ENCODE data around the gene INSM1.

Gene INSM1

DNA sequence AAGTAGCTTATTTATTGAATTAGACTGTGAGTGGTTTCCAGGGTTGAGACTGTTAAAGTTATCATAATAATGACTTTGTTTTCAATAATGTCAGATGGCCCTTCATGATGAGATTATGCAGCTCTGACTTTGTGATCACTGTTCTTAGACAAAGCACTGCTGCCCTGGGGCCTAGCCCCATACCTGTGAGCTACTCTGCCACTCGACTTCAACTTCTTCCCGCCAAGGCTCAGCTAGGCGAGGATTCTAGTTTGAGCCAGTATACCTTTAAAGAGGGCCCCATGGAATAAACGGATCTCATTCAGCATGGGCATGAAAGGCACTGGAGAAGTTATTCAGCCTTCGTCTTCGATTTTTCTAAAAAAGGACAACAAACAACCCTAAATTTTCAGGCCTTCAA is 45.0 kb upstream of the INSM1 start:
- Histone ChIP-seq H3K36me3 (ENCODE audit: insufficient read depth) (no peaks in the 10 kb centered on the region), H3K9ac (no peak overlapping the region), H3K79me2 (ENCODE audit: insufficient read depth, low read depth) (no peaks in the 10 kb centered on the region), H2AFZ (ENCODE audit: low read depth) (no peak overlapping the region), H3K4me2 (no peak overlapping the region), H4K20me1 (ENCODE audit: insufficient read depth) (no peaks in the 10 kb centered on the region), H3K27me3 (ENCODE audit: insufficient read depth, low read depth) (no peaks in the 10 kb centered on the region), H3K4me1 (ENCODE audit: low read depth, poor library complexity, severe bottlenecking) (no peaks in the 10 kb centered on the region), H3K4me3 (IDR thresholded peaks at IDR 0.05; ENCODE audit: insufficient read depth, low read depth, low read length) (no peak overlapping the region), H3K27ac (no peak overlapping the region)
- TF ChIP-seq CTCF (conservative IDR thresholded peaks at IDR 0.05; ENCODE audit: low read depth, low read length), result no peak

- Histone ChIP-seq H2AFZ (ENCODE audit: low read depth) (no peak overlapping the region), H3K27me3 (ENCODE audit: insufficient read depth, low read depth) (no peaks in the 10 kb centered on the region)
- TF ChIP-seq CTCF (conservative IDR thresholded peaks at IDR 0.05; ENCODE audit: low read depth, low read length), result no peak
These were observed 40.2 kb upstream of the INSM1 start for GRCh38 chr20:20327746-20328145.

DNA sequence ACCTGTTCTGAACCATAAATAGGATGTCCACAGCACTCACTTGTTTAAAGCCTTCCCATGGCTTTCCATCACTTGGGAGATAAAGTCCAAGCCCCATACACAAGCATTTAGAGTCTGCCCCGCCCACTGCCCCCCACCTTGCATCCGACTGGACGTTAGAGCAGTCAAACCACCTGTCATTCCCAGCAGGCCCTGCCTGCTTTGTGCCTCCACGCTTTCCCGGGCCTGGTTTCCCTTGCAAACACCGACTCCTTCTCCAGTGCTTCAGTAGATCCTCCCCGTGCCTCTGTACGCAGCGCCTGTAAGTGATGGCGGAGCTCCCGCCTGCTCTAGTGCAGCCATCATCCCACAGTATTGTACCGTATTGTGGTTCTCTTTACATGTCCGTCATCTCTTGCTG is 38.3 kb upstream of the INSM1 start:
- Histone ChIP-seq H3K9ac (no peak overlapping the region), H3K27ac (no peak overlapping the region), H2AFZ (ENCODE audit: low read depth) (no peak overlapping the region), H3K4me3 (IDR thresholded peaks at IDR 0.05; ENCODE audit: insufficient read depth, low read depth, low read length) (no peak overlapping the region), H3K79me2 (ENCODE audit: insufficient read depth, low read depth) (no peaks in the 10 kb centered on the region), H3K27me3 (ENCODE audit: insufficient read depth, low read depth) (no peaks in the 10 kb centered on the region), H3K4me1 (ENCODE audit: low read depth, poor library complexity, severe bottlenecking) (peaks cover 12% of the 10 kb centered on the region), H4K20me1 (ENCODE audit: insufficient read depth) (no peaks in the 10 kb centered on the region), H3K36me3 (ENCODE audit: insufficient read depth) (no peaks in the 10 kb centered on the region), H3K4me2 (no peak overlapping the region)
- no peak for TF ChIP-seq CTCF (conservative IDR thresholded peaks at IDR 0.05; ENCODE audit: low read depth, low read length)

More at GRCh38 chr20:20327746-20328145, 40.2 kb upstream of the INSM1 start:
- Histone ChIP-seq H3K4me2 (no peak overlapping the region), H3K9ac (no peak overlapping the region), H3K4me3 (IDR thresholded peaks at IDR 0.05; ENCODE audit: insufficient read depth, low read depth, low read length) (no peak overlapping the region), H3K27ac (no peak overlapping the region), H3K4me1 (ENCODE audit: low read depth, poor library complexity, severe bottlenecking) (no peaks in the 10 kb centered on the region), H3K79me2 (ENCODE audit: insufficient read depth, low read depth) (no peaks in the 10 kb centered on the region), H4K20me1 (ENCODE audit: insufficient read depth) (no peaks in the 10 kb centered on the region), H3K36me3 (ENCODE audit: insufficient read depth) (no peaks in the 10 kb centered on the region)

DNA sequence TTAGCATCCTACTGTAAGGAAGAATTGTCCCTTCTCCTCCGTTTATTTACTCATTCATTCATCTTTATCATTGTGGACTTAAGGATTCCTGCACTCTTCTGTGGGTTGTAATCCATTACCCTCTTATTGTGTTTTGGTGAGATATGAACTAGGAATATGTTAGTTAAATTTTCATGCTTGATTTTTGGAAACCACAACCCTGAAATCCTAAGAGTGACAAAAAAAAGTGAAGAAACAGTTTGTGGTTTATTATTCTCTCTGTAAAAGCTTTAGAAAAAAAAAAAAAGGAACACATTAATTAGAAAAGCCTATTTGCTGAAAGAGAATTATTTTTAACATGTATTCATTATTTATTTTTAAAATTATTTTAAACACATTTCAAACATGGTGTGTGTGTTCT is 36.7 kb upstream of the INSM1 start:
- H3K4me3 ChIP-seq (IDR thresholded peaks at IDR 0.05; ENCODE audit: insufficient read depth, low read depth, low read length), result no peak overlapping the region
- H3K9ac ChIP-seq, result no peak overlapping the region
- TF ChIP-seq CTCF (conservative IDR thresholded peaks at IDR 0.05; ENCODE audit: low read depth, low read length), result no peak
- H3K4me2 ChIP-seq, result no peak overlapping the region
- peaks cover 20% of the 10 kb centered on the region for H3K4me1 ChIP-seq (ENCODE audit: low read depth, poor library complexity, severe bottlenecking)
- H3K79me2 ChIP-seq (ENCODE audit: insufficient read depth, low read depth), result no peaks in the 10 kb centered on the region
- H3K27ac ChIP-seq, result no peak overlapping the region
- no peaks in the 10 kb centered on the region for H4K20me1 ChIP-seq (ENCODE audit: insufficient read depth)
- no peaks in the 10 kb centered on the region for H3K36me3 ChIP-seq (ENCODE audit: insufficient read depth)
- no peak overlapping the region for H2AFZ ChIP-seq (ENCODE audit: low read depth)
- H3K27me3 ChIP-seq (ENCODE audit: insufficient read depth, low read depth), result no peaks in the 10 kb centered on the region

Measured in KMS-11 (cell line).